NCI-H1105 treated with DMSO at 0.1 percent for 48 hours (cell line): ENCODE data around the gene GPR6.

Experiments
- DNase-seq: peaks from one replicate; lab custom pipeline; 2025; lab: John Stamatoyannopoulos, UW

Gene GPR6

GRCh38 chr6:109978174-109979032 is at the start of gene GPR6:
Gene GPR6, plus strand, starts transcription at chr6:109978311. Its CDS starts 802 bp downstream, at chr6:109979113.
- DNase-seq = peak; percentile 49

- DNase-seq = no peak
Measured at GRCh38 chr6:109934293-109934692, 43.8 kb upstream of the GPR6 start.

- no peak for DNase-seq
Measured at GRCh38 chr6:109939654-109940053, 38.5 kb upstream of the GPR6 start.

- no peak for DNase-seq
Measured at GRCh38 chr6:109944448-109944847, 33.7 kb upstream of the GPR6 start.

- DNase-seq = no peak
Measured at GRCh38 chr6:109945091-109945490, 33.0 kb upstream of the GPR6 start.

GRCh38 chr6:109946979-109947378 is 31.1 kb upstream of the GPR6 start:
- no peak for DNase-seq

GRCh38 chr6:109949281-109950065 is 28.6 kb upstream of the GPR6 start:
- DNase-seq = no peak

- DNase-seq = no peak
Measured at GRCh38 chr6:109955491-109955890, 22.6 kb upstream of the GPR6 start.

- no peak for DNase-seq
Measured at GRCh38 chr6:109958626-109959025, 19.5 kb upstream of the GPR6 start.

- DNase-seq = no peak
Measured at GRCh38 chr6:109961611-109962041, 16.5 kb upstream of the GPR6 start.

GRCh38 chr6:109962271-109962670 is 15.8 kb upstream of the GPR6 start:
- DNase-seq = no peak

- DNase-seq = no peak
Measured at GRCh38 chr6:109963598-109964170, 14.4 kb upstream of the GPR6 start.

- no peak for DNase-seq
Measured at GRCh38 chr6:109964949-109965348, 13.2 kb upstream of the GPR6 start.

GRCh38 chr6:109966299-109966698 is 11.8 kb upstream of the GPR6 start:
- DNase-seq = no peak

GRCh38 chr6:109977791-109978173 is 329 bp upstream of the GPR6 start:
- peak; percentile 41 for DNase-seq

- DNase-seq = no peak
Measured at GRCh38 chr6:109979033-109979921, 1.2 kb downstream of the GPR6 start.

- DNase-seq = no peak
Measured at GRCh38 chr6:109984410-109984809, 6.3 kb downstream of the GPR6 start.

GRCh38 chr6:109987196-109987595 is 9.1 kb downstream of the GPR6 start:
- DNase-seq = no peak

- DNase-seq = no peak
Measured at GRCh38 chr6:109991201-109992101, 13.3 kb downstream of the GPR6 start.

- no peak for DNase-seq
Measured at GRCh38 chr6:109998159-109998785, 20.2 kb downstream of the GPR6 start.
